B cell (primary cell): ENCODE data around the gene ZNF764.

Source experiments
- EZH2 ChIP-seq: IDR thresholded peaks from 2 replicates; pipeline ENCODE4 v1.6.1; 2012; ENCODE audit warnings: borderline replicate concordance, low read depth, mild to moderate bottlenecking, moderate library complexity, low read length; ENCODE audit not compliant: insufficient read depth, poor library complexity, severe bottlenecking
- TF ChIP-seq, protein P1 (sequence below): fragments of 200-600 bp; IDR thresholded peaks from one replicate; pipeline ENCODE4 v1.8.0; 2022; ENCODE audit warnings: antibody characterized with exemption, mild to moderate bottlenecking

DNA sequence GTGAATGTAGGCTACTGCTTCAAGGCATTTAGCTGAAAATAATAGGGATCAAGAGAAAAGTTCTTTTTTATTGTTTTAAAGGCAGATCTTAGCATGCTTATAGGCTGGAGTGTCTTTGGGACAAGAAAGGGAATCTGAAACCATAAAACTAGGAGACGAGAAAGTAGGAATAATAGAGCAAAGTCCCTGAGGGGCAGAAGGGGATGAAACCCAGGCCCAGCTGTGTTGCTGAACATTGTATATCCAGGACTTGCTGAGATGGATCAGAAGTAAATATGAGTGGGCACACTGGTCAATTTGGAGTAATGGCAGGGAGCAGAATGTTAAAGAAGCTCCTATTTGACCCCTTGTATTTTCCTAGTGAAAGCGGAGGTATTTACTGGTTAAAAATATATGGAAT is 42.8 kb upstream of the ZNF764 start:
- TF ChIP-seq, protein P1, sequence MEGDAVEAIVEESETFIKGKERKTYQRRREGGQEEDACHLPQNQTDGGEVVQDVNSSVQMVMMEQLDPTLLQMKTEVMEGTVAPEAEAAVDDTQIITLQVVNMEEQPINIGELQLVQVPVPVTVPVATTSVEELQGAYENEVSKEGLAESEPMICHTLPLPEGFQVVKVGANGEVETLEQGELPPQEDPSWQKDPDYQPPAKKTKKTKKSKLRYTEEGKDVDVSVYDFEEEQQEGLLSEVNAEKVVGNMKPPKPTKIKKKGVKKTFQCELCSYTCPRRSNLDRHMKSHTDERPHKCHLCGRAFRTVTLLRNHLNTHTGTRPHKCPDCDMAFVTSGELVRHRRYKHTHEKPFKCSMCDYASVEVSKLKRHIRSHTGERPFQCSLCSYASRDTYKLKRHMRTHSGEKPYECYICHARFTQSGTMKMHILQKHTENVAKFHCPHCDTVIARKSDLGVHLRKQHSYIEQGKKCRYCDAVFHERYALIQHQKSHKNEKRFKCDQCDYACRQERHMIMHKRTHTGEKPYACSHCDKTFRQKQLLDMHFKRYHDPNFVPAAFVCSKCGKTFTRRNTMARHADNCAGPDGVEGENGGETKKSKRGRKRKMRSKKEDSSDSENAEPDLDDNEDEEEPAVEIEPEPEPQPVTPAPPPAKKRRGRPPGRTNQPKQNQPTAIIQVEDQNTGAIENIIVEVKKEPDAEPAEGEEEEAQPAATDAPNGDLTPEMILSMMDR: no peak
- TF ChIP-seq EZH2: no peak
